ENCODE data around the gene NGEF.

Gene NGEF

GRCh38 chr2:232870766-232871371 is 142.2 kb downstream of the NGEF start:
- H3K27ac ChIP-seq: no peak overlapping the region
- no peak for TF ChIP-seq ZFX (IDR thresholded peaks at IDR 0.05; ENCODE audit: borderline replicate concordance)
- TF ChIP-seq, protein P1, sequence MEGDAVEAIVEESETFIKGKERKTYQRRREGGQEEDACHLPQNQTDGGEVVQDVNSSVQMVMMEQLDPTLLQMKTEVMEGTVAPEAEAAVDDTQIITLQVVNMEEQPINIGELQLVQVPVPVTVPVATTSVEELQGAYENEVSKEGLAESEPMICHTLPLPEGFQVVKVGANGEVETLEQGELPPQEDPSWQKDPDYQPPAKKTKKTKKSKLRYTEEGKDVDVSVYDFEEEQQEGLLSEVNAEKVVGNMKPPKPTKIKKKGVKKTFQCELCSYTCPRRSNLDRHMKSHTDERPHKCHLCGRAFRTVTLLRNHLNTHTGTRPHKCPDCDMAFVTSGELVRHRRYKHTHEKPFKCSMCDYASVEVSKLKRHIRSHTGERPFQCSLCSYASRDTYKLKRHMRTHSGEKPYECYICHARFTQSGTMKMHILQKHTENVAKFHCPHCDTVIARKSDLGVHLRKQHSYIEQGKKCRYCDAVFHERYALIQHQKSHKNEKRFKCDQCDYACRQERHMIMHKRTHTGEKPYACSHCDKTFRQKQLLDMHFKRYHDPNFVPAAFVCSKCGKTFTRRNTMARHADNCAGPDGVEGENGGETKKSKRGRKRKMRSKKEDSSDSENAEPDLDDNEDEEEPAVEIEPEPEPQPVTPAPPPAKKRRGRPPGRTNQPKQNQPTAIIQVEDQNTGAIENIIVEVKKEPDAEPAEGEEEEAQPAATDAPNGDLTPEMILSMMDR (IDR thresholded peaks at IDR 0.05): no peak

- H3K27ac ChIP-seq: no peak within 1 kb of the TSS
- TF ChIP-seq, protein P1 (IDR thresholded peaks at IDR 0.05): no peak
- TF ChIP-seq ZFX (IDR thresholded peaks at IDR 0.05; ENCODE audit: borderline replicate concordance): no peak
Measured at GRCh38 chr2:232870018-232870765, 142.9 kb downstream of the NGEF start, which contains the start of gene SNORC. Gene SNORC, plus strand, starts transcription at chr2:232870264. Its CDS starts 78 bp downstream, at chr2:232870342.

DNA sequence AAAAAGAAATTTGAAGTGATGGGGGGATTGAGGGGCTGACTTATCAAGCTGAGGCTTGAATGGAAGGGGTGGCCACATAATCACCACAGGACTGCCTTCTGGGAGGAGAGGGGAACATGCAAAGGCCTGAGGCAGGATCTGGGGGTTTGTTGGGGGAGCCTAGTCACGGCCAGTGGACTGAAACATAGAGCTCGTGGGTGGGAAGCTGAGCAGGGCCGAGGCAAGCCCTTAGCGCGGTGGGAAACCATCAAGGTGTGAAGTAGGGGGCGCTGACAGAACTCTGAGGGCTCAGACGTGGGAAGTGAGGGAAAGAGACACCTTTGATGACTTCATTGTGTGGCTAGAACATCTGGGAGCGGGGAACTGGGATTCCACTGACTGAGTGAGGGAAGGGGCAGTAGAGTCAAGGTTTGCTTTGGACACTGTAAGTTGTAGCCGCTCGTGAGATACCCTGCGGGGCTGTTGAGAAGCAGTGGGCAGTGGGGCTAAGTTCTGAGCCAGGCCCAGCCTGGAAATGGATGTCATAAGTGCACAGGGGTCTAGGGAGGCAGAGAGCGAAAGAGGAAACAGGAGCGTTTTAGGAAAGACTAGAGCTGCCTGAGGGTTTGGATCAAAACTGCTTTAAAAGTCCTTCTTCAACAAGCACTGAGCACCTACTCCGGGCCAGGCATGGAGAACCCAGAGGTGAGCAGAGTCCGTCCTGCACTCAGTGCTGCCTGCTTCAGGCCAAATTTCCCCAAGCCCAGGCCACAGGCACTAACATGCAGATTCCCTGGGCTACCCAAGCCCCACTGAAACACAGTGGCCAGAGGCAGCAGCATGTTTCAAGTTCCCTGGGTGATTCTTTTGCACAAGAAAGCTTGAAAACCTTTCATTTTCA is 143.7 kb downstream of the NGEF start:
- H3K27ac ChIP-seq: no peak overlapping the region
- TF ChIP-seq, protein P1 (IDR thresholded peaks at IDR 0.05): no peak
- no peak for TF ChIP-seq ZFX (IDR thresholded peaks at IDR 0.05; ENCODE audit: borderline replicate concordance)

DNA sequence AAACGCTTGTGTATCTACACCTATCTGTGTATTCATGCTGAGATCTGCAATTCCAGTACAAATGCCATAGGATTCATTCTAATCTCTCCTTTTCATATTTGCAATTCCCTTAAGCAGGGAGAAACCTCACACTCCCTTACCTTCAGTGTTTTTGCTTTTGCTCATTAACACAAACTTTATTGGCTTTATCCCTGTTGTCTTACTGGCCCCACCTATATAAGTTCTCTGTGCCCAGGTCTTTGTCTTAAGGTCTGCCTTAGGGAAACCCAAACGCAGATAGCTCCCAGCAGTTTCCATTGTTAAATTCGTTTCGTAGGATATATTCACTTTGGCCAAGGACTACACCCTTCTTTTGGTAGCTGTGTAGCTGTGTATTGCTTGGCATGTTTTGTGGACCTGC is 147.0 kb downstream of the NGEF start:
- no peak overlapping the region for H3K27ac ChIP-seq
- TF ChIP-seq, protein P1 (IDR thresholded peaks at IDR 0.05): no peak
- TF ChIP-seq ZFX (IDR thresholded peaks at IDR 0.05; ENCODE audit: borderline replicate concordance): no peak

GRCh38 chr2:232865165-232865564 is 147.9 kb downstream of the NGEF start:
- no peak for TF ChIP-seq ZFX (IDR thresholded peaks at IDR 0.05; ENCODE audit: borderline replicate concordance)
- TF ChIP-seq, protein P1 (IDR thresholded peaks at IDR 0.05): no peak
- H3K27ac ChIP-seq: no peak overlapping the region

DNA sequence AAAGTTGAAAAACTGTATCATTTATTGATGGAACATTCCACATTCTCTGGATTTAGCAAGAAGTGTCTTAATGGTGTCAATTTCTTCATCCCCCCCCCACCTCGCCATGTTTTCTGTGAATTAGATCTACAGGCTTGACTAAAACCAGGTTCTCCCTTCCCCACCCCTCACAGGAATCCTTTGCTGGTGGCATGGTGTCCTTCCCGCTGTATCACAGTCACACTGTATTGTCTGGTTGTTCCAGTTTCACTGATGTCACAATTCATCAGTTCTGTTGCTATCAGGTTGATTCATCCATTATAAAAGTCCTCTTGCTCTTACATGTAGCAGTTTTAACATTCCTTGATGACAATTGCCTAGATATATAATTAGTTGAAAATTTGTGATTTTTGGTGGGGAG is 149.1 kb downstream of the NGEF start:
- TF ChIP-seq ZFX (IDR thresholded peaks at IDR 0.05; ENCODE audit: borderline replicate concordance): no peak
- TF ChIP-seq, protein P1 (IDR thresholded peaks at IDR 0.05): no peak
- no peak overlapping the region for H3K27ac ChIP-seq

Measured in 22Rv1 (cell line).